C4-2B (cell line): ENCODE data around the gene ROR1.

Experiments
- CTCF ChIP-seq: fragments of 450-650 bp; conservative IDR thresholded peaks from 2 replicates; pipeline ENCODE4 v1.5.1; 2017; ENCODE audit warnings: mild to moderate bottlenecking
- ZFX ChIP-seq: fragments of 450-650 bp; IDR thresholded peaks from 2 replicates; pipeline ENCODE4 v1.6.1; 2017

GRCh38 chr1:64077281-64077940 lies 303.6 kb downstream of the ROR1 start:
- TF ChIP-seq CTCF (no peak), ZFX (no peak)
